HepG2 (cell line): ENCODE measurements around the gene TMEM225B. TPM values are rescaled to one million over a fixed set of nuclear protein-coding genes. Genes with fewer than 3 reads are reported as not detected.
A peak's percentile ranks its signal among the peaks of the same experiment; 100 is the strongest.

ENCODE experiments used
- HOXA5 ChIP-seq: sonication (generic); formaldehyde crosslinking; IDR thresholded peaks from 2 replicates; pipeline ENCODE4 v1.4.0; 2020; ENCODE audit warnings: missing genetic modification reagents
- JUN ChIP-seq: sonication (generic); formaldehyde crosslinking; IDR thresholded peaks from 2 replicates; pipeline ENCODE4 v1.4.0; 2020; ENCODE audit warnings: mild to moderate bottlenecking, missing genetic modification reagents
- NPAS2 ChIP-seq: sonication (generic); formaldehyde crosslinking; IDR thresholded peaks from 2 replicates; pipeline ENCODE4 v1.8.0; 2022; ENCODE audit warnings: mild to moderate bottlenecking, missing genetic modification reagents, borderline replicate concordance
- RBAK ChIP-seq: sonication (generic); formaldehyde crosslinking; IDR thresholded peaks from 2 replicates; pipeline ENCODE4 v1.5.1; 2020; ENCODE audit warnings: mild to moderate bottlenecking, missing genetic modification reagents
- RFXAP ChIP-seq: sonication (generic); formaldehyde crosslinking; IDR thresholded peaks from 2 replicates; pipeline ENCODE4 v1.4.0; 2020; ENCODE audit warnings: missing genetic modification reagents, borderline replicate concordance
- SNRNP70 ChIP-seq: fragments of 200-400 bp; formaldehyde crosslinking; IDR thresholded peaks from 2 replicates; pipeline ENCODE4 v1.6.1; 2017; ENCODE audit warnings: mild to moderate bottlenecking, low read depth, low read length, moderate library complexity
- ZNF430 ChIP-seq: sonication (generic); formaldehyde crosslinking; IDR thresholded peaks from 2 replicates; pipeline ENCODE4 v1.9.0; 2021; ENCODE audit warnings: mild to moderate bottlenecking, missing genetic modification reagents
- ZNF569 ChIP-seq: sonication (generic); formaldehyde crosslinking; IDR thresholded peaks from 2 replicates; pipeline ENCODE4 v1.5.0; 2020; ENCODE audit warnings: mild to moderate bottlenecking, missing genetic modification reagents, moderate library complexity, borderline replicate concordance
- ZNF619 ChIP-seq: sonication (generic); formaldehyde crosslinking; IDR thresholded peaks from 2 replicates; pipeline ENCODE4 v1.4.0; 2020; ENCODE audit warnings: mild to moderate bottlenecking, missing genetic modification reagents
- ZNF891 ChIP-seq: sonication (generic); formaldehyde crosslinking; IDR thresholded peaks from 2 replicates; pipeline ENCODE4 v1.5.0; 2020; ENCODE audit warnings: mild to moderate bottlenecking, missing genetic modification reagents
- polyA plus RNA-seq, 8 experiments: library from polyadenylated mRNA; depleted of rRNA in 3 of 8; stranded (reverse) in 7 of 8; unstranded in 1 of 8; fragments of >200 nt; fragmentation: Illumina TruSeq in 4 of 8; extraction: Trizol in 4 of 8; gene quantifications; 2 replicates each; pipeline versions ENCODE4 v1.2.1 to v1.2.3, GENCODE V29; 2011 to 2016; ENCODE audit warnings: low read depth in 4 of 8, missing spikeins in 1 of 8, mixed read lengths in 1 of 8; ENCODE audit not compliant: insufficient read depth in 1 of 8
- total RNA-seq, 5 experiments: library from RNA; depleted of rRNA; stranded (reverse); fragments of >200 nt; fragmentation: Illumina TruSeq; extraction: Trizol; gene quantifications; 2 replicates each; pipeline ENCODE4 v1.2.3, GENCODE V29; 2016; ENCODE audit warnings: low read depth in 1 of 5
- TF ChIP-seq, protein P1 (sequence below), 2 experiments: sonication (generic) in 1 of 2; formaldehyde crosslinking in 1 of 2; IDR thresholded peaks; 2 replicates each; pipeline versions ENCODE4 v1.5.1 to v1.6.1; 2011 to 2020; ENCODE audit warnings: borderline replicate concordance in 1 of 2, low read depth in 1 of 2, low read length in 1 of 2, mild to moderate bottlenecking in 1 of 2, missing genetic modification reagents in 1 of 2, moderate library complexity in 1 of 2
- TF ChIP-seq, protein P2 (sequence below), 2 experiments: fragments of 450-650 bp in 1 of 2; sonication (generic) in 1 of 2; formaldehyde crosslinking in 1 of 2; IDR thresholded peaks; 2 replicates each; pipeline versions ENCODE4 v1.6.1 to v1.8.0; 2016 to 2022; ENCODE audit warnings: antibody characterized with exemption in 1 of 2, mild to moderate bottlenecking in 1 of 2, missing genetic modification reagents in 1 of 2

Gene TMEM225B
- total and polyA plus RNA-seq, 2 of the 13 experiments (the other 11 are each of a cell fraction or from before 2014, with no cell fraction given): 0.78 to 0.95 TPM

DNA sequence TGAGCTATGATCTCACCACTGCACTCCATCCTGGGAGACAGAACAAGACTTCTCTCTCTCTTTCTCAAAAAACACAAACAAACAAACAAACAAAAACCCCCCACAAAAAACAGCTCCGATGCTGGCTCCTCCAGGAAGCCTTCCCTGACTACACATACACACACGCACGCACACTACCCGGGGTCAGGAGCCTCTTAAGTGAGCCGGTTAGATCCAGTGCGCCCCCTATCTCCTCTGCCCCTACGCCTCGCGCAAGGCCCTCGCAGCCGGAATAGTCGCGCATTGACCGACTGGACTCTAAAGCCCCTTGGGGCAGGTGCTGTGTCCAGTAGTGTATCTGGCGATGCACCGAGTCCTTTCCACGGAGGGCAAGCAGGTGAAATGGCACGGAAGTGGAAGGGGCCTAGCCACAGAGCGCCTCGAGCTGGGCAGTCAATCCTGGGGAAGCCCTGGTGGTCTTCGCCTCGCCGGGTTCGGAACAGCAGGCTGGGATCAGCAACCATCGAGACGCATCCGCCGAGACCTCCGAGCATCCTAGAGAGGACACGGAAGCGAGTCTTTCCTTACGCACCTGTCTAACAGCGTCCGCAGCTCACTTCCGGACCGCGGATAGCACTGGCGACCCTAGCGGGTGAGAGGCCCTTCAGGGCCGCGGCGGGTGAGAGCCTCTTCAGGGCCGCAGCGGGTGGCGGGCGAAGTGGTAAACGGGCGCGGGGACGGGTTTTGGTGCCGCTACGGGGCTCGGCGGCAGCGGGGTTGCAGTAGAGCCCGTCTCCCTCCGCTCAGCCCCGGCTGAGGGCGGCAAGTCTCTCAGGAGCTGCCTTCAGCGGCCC, 18.5 kb downstream of the TMEM225B start, which contains the start of gene ZSCAN25 (continued):
- no peak for TF ChIP-seq NPAS2 (CRISPR knock-in tag)
- no peak; the same call in 1 of the 2 replicates for TF ChIP-seq ZNF569 (CRISPR knock-in tag)
- peak; percentile 45; the same call in 1 of the 2 replicates for TF ChIP-seq ZNF430 (CRISPR knock-in tag)
- TF ChIP-seq HOXA5: peak; percentile 85
- TF ChIP-seq, protein P1, sequence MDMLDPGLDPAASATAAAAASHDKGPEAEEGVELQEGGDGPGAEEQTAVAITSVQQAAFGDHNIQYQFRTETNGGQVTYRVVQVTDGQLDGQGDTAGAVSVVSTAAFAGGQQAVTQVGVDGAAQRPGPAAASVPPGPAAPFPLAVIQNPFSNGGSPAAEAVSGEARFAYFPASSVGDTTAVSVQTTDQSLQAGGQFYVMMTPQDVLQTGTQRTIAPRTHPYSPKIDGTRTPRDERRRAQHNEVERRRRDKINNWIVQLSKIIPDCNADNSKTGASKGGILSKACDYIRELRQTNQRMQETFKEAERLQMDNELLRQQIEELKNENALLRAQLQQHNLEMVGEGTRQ (IDR thresholded peaks at IDR 0.05; ENCODE audit: low read depth, low read length): no peak
- TF ChIP-seq, protein P1 (CRISPR knock-in tag; IDR thresholded peaks at IDR 0.05; ENCODE audit: borderline replicate concordance): peak; percentile 55; the same call in 1 of the 2 replicates
- 0 out of 2 replicates have a peak, but pooled peaks have one; percentile 67 for TF ChIP-seq RBAK (CRISPR knock-in tag)
- peak; percentile 66; the same call in 1 of the 2 replicates for TF ChIP-seq ZNF891 (CRISPR knock-in tag)
- TF ChIP-seq, protein P2, sequence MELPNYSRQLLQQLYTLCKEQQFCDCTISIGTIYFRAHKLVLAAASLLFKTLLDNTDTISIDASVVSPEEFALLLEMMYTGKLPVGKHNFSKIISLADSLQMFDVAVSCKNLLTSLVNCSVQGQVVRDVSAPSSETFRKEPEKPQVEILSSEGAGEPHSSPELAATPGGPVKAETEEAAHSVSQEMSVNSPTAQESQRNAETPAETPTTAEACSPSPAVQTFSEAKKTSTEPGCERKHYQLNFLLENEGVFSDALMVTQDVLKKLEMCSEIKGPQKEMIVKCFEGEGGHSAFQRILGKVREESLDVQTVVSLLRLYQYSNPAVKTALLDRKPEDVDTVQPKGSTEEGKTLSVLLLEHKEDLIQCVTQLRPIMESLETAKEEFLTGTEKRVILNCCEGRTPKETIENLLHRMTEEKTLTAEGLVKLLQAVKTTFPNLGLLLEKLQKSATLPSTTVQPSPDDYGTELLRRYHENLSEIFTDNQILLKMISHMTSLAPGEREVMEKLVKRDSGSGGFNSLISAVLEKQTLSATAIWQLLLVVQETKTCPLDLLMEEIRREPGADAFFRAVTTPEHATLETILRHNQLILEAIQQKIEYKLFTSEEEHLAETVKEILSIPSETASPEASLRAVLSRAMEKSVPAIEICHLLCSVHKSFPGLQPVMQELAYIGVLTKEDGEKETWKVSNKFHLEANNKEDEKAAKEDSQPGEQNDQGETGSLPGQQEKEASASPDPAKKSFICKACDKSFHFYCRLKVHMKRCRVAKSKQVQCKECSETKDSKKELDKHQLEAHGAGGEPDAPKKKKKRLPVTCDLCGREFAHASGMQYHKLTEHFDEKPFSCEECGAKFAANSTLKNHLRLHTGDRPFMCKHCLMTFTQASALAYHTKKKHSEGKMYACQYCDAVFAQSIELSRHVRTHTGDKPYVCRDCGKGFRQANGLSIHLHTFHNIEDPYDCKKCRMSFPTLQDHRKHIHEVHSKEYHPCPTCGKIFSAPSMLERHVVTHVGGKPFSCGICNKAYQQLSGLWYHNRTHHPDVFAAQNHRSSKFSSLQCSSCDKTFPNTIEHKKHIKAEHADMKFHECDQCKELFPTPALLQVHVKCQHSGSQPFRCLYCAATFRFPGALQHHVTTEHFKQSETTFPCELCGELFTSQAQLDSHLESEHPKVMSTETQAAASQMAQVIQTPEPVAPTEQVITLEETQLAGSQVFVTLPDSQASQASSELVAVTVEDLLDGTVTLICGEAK (IDR thresholded peaks at IDR 0.05): peak; percentile 68
- TF ChIP-seq, protein P2 (CRISPR knock-in tag; IDR thresholded peaks at IDR 0.05): peak; percentile 85
- no peak for TF ChIP-seq SNRNP70
- TF ChIP-seq RFXAP (CRISPR knock-in tag): peak; percentile 72
- no peak for TF ChIP-seq JUN (CRISPR knock-in tag)
- TF ChIP-seq ZNF619: peak; percentile 39; the same call in 1 of the 2 replicates
